Esophagus muscularis mucosa (tissue), 4 donors: ENCODE data around the gene PRKCD. TPM values are rescaled to one million over a fixed set of nuclear protein-coding genes. Genes with fewer than 3 reads are reported as not detected.

Experiments
- DNase-seq: peaks from one replicate; pipeline ENCODE4 v3.0.0-alpha.2; 2017; ENCODE audit errors: extremely low spot score
- H3K27ac ChIP-seq, 4 donors: fragments of 200-600 bp; sonication (generic); replicated peaks in 1 of 4; 1 replicate in 3 of 4; 2 replicates in 1 of 4; pipeline ENCODE4 v1.5.1; 2016 to 2019; ENCODE audit warnings: mild to moderate bottlenecking in 1 of 4
- H3K27me3 ChIP-seq, 4 donors: fragments of 200-600 bp; sonication (generic); one replicate each; pipeline versions ENCODE4 v1.5.1 to v1.6.0; 2016 to 2019
- H3K36me3 ChIP-seq, 4 donors: fragments of 200-600 bp; sonication (generic); one replicate each; pipeline ENCODE4 v1.5.1; 2016 to 2019
- H3K4me1 ChIP-seq, 4 donors: fragments of 200-600 bp; sonication (generic); one replicate each; pipeline ENCODE4 v1.5.1; 2016 to 2019
- H3K4me3 ChIP-seq, 4 donors: fragments of 200-600 bp; sonication (generic); 1 replicate in 2 of 4; 2 replicates in 2 of 4; pipeline ENCODE4 v1.5.1; 2016 to 2019; ENCODE audit warnings: mild to moderate bottlenecking in 4 of 4, moderate library complexity in 1 of 4
- H3K9me3 ChIP-seq, 4 donors: fragments of 200-600 bp; sonication (generic); 1 replicate in 3 of 4; 2 replicates in 1 of 4; pipeline ENCODE4 v1.5.1; 2016 to 2019
- CTCF ChIP-seq, 3 experiments: fragments of 200-600 bp in 2 of 3; fragments of 450-650 bp in 1 of 3; sonication (generic) in 2 of 3; IDR thresholded peaks; one replicate each; pipeline ENCODE4 v1.5.1; 2017 to 2019; ENCODE audit warnings: antibody characterized with exemption in 3 of 3, mild to moderate bottlenecking in 2 of 3, moderate library complexity in 1 of 3
- EP300 ChIP-seq: sonication (generic); formaldehyde crosslinking; IDR thresholded peaks from one replicate; pipeline ENCODE4 v1.6.1; 2017; ENCODE audit warnings: antibody characterized with exemption
- POLR2A ChIP-seq: fragments of 450-650 bp; IDR thresholded peaks from one replicate; pipeline ENCODE4 v1.6.1; 2017; ENCODE audit warnings: antibody characterized with exemption, moderate library complexity, mild to moderate bottlenecking, low read depth
- POLR2AphosphoS5 ChIP-seq, 2 donors: sonication (generic); formaldehyde crosslinking; IDR thresholded peaks; one replicate each; pipeline ENCODE4 v1.6.1; 2017; ENCODE audit warnings: antibody characterized with exemption in 2 of 2
- WGBS: methylation state at CpG from one replicate; pipeline ENCODE4 v1.1.5; 2018; 5-methylcytosine and 5-hydroxymethylcytosine counted together
- intact Hi-C: fragments of 100-400 bp; cut with DNase I; formaldehyde crosslinking; loops from one replicate; pipeline ENCODE4 v1.15.1; 2023
- total RNA-seq, 4 donors: library from RNA; depleted of rRNA; stranded (reverse); fragments of >200 nt; gene quantifications; one replicate each; pipeline versions ENCODE4 v1.1.0 to v1.2.1, GENCODE V29; 2016

Gene PRKCD
- total RNA-seq, 4 donors from 2014 or later: 7.0 to 16.7 (median 12.4) TPM

DNA sequence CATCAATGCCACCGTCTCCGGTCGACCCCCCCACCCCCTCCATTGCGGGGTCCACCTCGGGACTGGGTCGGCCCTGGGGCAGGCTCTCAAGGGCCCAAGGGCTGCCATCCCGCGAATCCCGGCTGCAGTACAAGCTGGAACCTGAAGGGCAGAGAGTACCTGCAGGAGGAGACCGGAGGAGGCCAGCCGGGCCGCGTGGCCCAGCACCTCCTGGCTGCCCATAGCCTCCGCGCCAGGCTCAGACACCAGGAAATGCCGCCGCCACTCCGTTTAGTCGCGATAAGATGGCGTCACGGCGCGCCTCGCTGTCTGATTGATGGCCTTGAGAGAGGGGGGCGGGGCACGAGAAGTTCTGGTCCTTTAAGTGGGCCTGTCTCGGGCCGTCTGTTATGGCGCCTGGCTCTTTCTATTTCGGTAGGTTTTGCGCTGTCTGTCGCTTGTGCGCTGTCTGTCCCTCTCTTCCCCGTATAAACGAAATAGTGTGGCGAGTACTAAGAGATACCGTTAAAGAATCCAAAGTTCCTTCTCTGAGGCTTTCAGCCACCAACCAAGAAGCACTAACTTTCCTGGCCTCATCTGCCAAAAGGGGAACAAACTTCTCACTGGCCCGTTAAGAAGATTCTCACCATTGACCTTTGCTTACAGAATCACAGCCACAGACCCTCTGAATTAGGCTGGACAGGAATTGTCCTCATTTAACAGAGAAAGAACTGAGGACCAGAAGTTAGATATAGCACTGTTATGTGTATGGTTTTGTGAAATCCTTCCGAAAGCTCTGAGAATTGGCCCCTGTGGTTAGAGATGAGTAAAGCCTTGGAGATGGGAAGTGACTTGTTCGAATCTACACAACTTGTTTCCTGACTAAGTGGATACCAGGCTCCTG lies 30.6 kb upstream of the PRKCD start, which contains the start of gene RFT1:
Gene RFT1, minus strand, starts transcription at position 257 of the 883 bp plus-strand sequence. Its CDS starts 35 bp downstream, at position 222.
- H3K9me3 ChIP-seq: no peaks in the 10 kb centered on the region
- intact Hi-C loops: loop anchor here (5.0 kb wide), 1 partner anchor 67 kb away; no protein-coding TSS in a partner anchor
- WGBS: 9% methylated on average over 14 of the region's 41 CpGs
- DNase-seq: peak; percentile 100
- peaks cover 15 to 42% (median 33%) of the 10 kb centered on the region in 4 donors for H3K4me1 ChIP-seq
- H3K4me3 ChIP-seq: peak within 1 kb of the TSS; percentile 70 to 93 (median 80)
- TF ChIP-seq CTCF (IDR thresholded peaks at IDR 0.05) (peak in 2 of 3 experiments; percentile 6 to 44), EP300 (no peak), POLR2A (peak; percentile 25), POLR2AphosphoS5 (IDR thresholded peaks at IDR 0.05) (peak; percentile 86 to 93)
- no peaks in the 10 kb centered on the region for H3K27me3 ChIP-seq
- peaks cover 3 to 8% (median 7%) of the 10 kb centered on the region in 4 donors for H3K36me3 ChIP-seq
- H3K27ac ChIP-seq: peak within 1 kb of the TSS; percentile 84 to 93 (median 88)

DNA sequence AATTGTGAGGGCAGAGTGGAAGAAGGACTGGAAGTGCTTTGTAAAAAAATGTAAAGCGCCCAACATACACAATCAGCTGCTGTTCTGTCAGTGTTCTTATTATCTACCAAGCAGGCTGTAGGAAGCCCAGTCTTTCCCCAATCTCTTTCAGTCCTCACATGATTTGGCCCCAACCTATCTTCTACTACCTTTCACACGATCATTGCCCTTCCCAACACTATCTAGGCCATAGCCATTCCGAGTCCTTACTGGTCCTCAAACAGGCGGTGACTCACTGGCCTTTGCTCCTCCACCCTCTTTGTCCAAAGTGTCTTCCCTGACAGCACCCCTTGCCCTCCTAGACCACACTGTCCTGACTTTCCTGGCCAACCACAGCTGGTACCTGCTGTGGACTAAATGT lies 29.9 kb upstream of the PRKCD start:
- TF ChIP-seq EP300 (no peak), POLR2AphosphoS5 (IDR thresholded peaks at IDR 0.05) (no peak), POLR2A (no peak), CTCF (IDR thresholded peaks at IDR 0.05) (no peak)
- Histone ChIP-seq H3K36me3 (peaks cover 0 to under 1% (median 0%) of the 10 kb centered on the region in 4 donors), H3K27me3 (no peaks in the 10 kb centered on the region), H3K4me3 (peak overlapping the region; percentile 70 to 93 (median 80)), H3K27ac (peak overlapping the region; percentile 84 to 93 (median 88)), H3K4me1 (peaks cover 15 to 42% (median 33%) of the 10 kb centered on the region in 4 donors), H3K9me3 (no peaks in the 10 kb centered on the region)
- WGBS: 94% methylated on average over 4 of the region's 4 CpGs
- intact Hi-C loops: loop anchor here (5.0 kb wide), 1 partner anchor 66 kb away; no protein-coding TSS in a partner anchor
- no peak for DNase-seq

- DNase-seq: no peak
Measured at GRCh38 chr3:53132347-53132746, 28.7 kb upstream of the PRKCD start.

GRCh38 chr3:53134631-53135232 lies 26.3 kb upstream of the PRKCD start:
- no peaks in the 10 kb centered on the region for H3K27me3 ChIP-seq
- WGBS: 49% methylated on average over 5 of the region's 6 CpGs
- H3K4me1 ChIP-seq: peaks cover 7 to 28% (median 22%) of the 10 kb centered on the region in 4 donors
- H3K4me3 ChIP-seq: no peak overlapping the region
- TF ChIP-seq EP300 (no peak), POLR2AphosphoS5 (IDR thresholded peaks at IDR 0.05) (peak in 1 of 2 donors; percentile 48), POLR2A (no peak), CTCF (IDR thresholded peaks at IDR 0.05) (peak; percentile 66 to 81 (median 72))
- H3K36me3 ChIP-seq: no peaks in the 10 kb centered on the region
- intact Hi-C loops: loop anchor here (5.0 kb wide), 1 partner anchor 63 kb away; no protein-coding TSS in a partner anchor
- no peak for DNase-seq
- H3K27ac ChIP-seq: no peak overlapping the region
- H3K9me3 ChIP-seq: no peaks in the 10 kb centered on the region

More at GRCh38 chr3:53132347-53132746, 28.7 kb upstream of the PRKCD start:
- intact Hi-C loops: loop anchor here (5.0 kb wide), 1 partner anchor 65 kb away; no protein-coding TSS in a partner anchor
- no peaks in the 10 kb centered on the region for H3K27me3 ChIP-seq
- no peak overlapping the region for H3K4me3 ChIP-seq
- 86% methylated on average over 5 of the region's 5 CpGs for WGBS
- no peaks in the 10 kb centered on the region for H3K36me3 ChIP-seq
- peaks cover 15 to 42% (median 33%) of the 10 kb centered on the region in 4 donors for H3K4me1 ChIP-seq
- H3K27ac ChIP-seq: no peak overlapping the region
- no peaks in the 10 kb centered on the region for H3K9me3 ChIP-seq
- TF ChIP-seq POLR2AphosphoS5 (IDR thresholded peaks at IDR 0.05): no peak
- no peak for TF ChIP-seq CTCF (IDR thresholded peaks at IDR 0.05)
- TF ChIP-seq POLR2A: no peak
- no peak for TF ChIP-seq EP300
